NCI-H460 (cell line): ENCODE results near the gene PLCG1. TPM values are rescaled to one million over a fixed set of nuclear protein-coding genes. Genes with fewer than 3 reads are reported as not detected.

Source experiments
- DNase-seq: peaks from one replicate; pipeline ENCODE4 v3.0.0-alpha.2; 2016; ENCODE audit warnings: low read depth; ENCODE audit errors: extremely low read depth
- small RNA-seq, 2 experiments: library from RNA; depleted of rRNA; stranded (forward); fragments of <200 nt; gene quantifications; one replicate each; pipeline ENCODE3, GENCODE V24; 2014
- total RNA-seq: library from RNA; depleted of rRNA; stranded (reverse); fragments of >200 nt; shearing (Covaris generic); gene quantifications from 2 replicates; pipeline ENCODE4 v1.2.3, GENCODE V29; 2014; rRNA removed

The PLCG1 gene
- total RNA-seq, 1 experiment from 2014 or later, result 16.4 TPM

DNA sequence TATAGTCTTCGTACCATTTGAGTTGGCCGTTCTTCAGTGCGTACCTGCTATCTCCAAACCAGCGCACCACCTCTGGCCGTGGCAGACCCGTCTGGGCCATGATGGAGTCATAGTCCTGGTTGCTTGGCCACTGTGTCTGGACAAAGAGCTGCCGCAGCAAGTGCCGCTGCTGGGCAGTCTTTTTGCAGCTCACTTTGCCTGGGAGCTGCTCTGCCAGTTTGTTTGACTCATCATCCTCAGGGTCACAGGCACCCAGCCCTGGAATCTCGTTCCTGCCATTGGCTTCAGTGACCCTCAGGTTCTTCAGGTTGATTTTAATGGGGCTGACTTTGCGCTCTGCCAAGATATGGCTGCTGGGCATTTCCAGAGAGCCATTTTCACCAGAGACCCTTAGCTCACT is 65.1 kb downstream of the PLCG1 start:
- DNase-seq, result no peak

DNA sequence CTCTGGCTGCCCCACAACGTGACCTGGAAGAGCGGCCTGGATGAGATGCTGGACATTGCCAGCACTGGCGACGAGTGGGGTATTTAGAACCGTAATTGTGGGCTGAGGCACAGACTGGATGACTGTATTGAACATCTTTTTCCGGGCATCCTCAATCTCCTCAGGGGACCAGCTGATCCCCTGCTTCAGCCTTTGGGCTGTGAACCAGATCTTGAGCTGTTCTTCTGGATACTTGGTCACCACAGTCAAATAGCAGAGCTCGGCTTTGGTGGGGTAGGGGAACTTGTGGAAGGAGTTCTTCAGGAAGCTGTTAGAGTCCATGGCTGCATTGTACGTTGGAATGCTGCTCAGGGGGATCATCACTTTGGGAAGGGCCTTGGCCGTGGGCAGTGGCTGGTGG is 66.3 kb downstream of the PLCG1 start:
- no peak for DNase-seq

DNA sequence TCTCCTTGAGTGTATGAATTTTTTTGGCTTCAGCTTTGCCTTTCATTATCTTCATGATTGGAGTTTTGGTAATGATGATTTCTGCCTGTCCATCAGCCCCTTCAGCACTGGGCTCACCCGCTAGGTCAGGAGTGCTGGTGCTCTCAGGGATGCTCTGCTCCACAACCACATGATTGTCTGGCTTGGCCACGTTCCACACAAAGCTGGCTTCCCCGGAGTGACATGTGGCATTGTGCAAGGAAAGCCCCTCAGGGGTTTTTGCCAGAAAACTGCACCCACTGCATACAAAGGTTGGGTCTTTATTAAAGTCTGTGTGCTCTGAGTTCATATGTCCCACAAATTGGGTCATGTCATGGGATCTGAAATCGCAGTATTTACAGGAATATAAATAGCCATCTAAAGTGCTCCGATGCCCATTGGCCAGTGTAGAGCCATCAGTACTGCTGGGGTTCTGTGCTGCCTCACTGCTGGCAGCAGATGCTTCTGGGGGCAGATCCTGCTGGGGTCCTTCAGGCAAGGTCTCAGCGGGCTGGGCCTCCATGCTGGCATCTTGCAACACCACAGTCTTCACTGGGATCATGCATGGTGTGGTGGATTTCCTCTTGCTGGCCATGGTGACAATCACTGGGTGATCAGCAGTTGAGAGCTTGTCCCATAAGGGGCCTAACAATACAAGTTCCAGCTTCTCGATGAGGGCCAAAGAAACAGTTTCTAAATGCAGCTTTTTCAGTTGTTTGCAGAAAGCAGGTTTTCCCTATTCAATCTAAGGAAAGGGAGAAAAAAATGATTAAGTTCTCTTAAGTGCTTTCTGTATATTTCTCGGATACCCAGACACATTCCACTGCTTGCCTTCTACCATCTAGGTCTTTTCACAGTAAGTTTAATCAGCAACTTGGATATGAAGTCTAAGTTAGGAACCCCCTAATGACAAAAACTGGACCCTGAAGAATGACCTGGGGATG is 67.2 kb downstream of the PLCG1 start:
- no peak for DNase-seq

DNA sequence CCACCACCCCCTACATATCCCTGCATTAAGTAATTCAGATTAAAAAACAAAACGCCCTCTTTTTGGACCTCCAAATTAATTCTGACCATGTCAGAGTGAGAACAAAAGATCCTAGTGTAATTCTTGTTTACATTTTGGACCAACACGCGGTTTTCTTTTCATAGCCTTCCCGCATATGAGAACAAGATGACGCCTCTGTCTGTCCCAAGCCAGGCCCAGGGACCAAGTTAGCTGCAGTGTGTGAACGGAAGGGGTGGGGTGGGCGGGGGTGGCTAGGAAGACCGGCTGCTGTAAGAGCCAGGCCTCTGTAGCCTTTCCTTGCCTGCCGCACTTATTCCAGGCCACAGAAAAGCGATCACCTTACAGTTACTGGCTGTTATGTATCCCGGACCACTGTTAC is 68.0 kb downstream of the PLCG1 start:
- DNase-seq, result no peak

DNA sequence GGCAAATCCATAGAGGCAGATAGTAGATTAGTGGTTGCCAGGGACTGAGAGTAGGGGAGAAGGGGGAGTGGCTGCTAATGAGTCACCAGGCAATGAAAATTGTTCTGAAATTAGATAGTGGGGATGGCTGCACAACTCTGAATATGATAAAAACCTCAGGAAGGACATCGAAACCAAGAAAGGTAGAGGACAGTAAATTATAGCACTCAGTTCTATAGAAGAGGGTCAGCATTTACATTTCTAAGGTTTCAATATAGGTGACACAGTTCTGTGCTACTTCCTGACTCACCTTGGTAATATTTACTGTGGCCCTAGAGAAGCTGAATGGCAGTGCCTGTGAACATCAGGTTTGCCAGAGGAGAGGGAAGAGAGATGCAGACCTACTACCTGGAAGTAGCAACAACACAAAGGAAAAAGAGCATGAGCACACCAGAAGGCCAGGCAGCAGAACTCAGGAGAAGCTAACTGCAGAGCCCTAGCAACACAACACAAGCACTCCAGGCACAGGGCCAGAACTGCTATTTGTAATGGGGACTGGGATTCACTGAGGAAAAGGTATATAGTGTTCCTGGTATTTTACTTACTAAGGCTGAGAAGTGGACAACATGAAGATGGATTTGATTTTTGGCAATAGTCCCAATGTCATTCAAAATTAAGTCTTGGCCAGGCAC is 75.9 kb downstream of the PLCG1 start:
- DNase-seq, result no peak

DNA sequence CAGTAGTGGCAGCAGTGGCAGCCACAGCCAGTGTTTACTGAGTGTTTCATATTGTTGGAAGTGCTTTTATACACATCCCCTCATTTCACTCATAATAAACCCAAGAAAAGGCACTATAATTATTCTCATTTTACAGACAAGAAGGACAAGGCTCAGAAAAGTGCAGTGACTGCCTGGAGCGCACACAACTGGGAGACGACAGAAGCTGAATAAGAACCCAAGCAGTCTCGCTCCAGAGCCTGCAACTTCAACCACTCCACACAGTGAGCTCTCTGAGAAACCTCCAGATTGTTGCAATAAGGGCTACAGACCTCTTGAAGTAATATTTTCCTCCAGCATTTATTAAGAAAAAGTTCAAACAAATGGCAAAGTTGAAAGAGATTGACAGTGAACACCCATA is 76.9 kb downstream of the PLCG1 start:
- DNase-seq, result no peak

DNA sequence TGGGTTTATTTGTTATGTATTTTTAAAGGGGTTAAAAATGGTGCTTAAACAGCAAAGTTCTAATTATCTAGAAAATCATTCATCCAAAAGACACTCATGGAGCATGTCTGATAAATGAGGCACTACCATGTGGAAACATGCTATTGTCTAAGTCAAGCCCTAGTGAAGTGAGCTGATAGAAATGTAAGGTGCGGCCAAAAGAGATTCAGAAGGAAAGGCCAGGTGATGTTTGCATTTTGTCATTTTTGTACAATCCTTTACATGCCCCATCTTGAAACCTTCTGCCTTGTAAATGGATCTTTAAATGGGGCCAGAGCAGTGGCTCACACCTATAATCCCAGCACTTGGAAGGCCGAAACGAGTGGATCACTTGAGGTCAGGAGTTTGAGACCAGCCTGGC is 77.3 kb downstream of the PLCG1 start:
- no peak for DNase-seq

DNA sequence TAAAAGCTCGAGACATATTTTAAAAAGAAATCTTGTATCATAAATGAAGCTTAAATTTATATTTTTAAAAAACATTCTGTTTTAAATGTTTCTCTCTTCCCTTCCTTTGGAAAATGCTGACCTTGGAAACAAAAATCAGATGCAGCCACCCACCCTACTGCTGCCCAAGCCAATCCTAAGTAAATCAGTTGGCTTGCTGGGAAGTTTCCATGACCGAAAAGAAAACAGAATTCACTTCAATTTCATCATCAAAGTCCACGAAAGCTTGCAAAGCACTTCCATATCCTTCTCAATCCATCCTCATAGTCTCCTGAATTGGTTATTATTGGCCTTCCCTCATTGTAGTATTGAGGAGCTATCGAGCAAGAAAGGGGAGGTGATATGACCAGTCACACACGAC is 80.1 kb downstream of the PLCG1 start:
- DNase-seq, result no peak

DNA sequence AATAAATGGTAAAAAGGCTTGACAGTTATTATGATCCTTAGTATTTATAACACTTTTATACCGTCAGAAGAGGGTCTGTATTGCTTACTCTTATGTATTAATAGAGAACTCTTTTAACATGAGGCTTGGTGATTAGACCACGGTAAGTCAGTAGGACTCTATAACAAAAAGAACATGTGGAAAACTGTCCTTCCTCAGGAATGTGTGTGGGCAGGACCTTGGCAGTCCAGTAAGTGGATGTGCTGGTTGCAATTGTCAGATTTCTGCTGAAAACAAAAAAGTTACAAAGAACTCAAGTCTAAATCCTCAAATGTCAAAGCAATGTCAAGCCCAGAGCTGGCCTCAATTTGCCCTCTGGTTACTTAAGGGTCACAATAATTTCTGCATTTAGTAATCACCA is 81.1 kb downstream of the PLCG1 start:
- no peak for DNase-seq

DNA sequence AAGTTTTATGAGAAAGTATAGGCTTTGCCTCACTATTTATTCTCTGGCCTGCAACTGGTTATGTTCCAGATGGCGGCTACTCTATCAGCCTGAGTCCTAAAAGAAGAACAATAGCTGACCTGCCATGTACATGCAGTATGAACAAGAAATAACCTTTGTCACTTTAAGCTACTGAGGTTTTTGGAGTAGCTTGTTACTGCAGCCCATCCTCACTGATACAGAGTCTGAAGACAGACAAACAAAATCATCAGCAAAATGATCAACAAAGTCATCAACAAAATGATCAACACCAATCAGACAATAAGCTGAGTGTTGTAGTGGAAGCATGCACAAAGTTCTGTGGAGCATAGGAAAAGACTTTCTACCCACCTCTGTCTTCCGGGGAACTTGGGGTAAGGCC is 82.5 kb downstream of the PLCG1 start:
- no peak for DNase-seq

DNA sequence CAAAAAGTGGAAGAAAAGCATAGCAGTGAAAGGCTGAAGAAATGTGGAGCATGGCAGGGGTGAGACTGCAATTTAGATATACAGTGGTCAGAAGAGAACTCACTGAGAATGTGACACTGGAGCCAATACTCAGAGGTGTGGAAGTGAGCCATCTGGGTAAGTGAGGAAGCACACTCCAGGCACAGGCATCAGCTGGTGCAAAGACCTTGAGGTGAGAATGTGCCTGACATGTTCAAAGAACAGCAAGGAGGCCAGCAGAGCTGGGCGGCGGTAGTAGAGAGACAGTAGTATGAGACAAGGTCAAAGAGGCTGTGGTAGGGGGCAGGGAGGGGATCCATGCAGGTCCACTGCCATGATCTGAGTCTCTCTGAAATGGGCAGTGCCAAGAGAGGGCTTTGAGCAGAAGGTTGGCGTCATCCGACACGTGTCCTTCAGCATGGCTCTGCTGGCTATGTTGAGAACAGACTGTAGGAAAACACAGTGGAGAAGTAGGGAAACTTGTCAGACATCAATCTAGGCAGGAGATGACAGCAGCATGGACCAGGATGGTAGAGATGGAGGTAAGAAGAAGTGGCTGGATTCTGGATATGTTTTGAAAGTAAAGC is 84.4 kb downstream of the PLCG1 start:
- no peak for DNase-seq

DNA sequence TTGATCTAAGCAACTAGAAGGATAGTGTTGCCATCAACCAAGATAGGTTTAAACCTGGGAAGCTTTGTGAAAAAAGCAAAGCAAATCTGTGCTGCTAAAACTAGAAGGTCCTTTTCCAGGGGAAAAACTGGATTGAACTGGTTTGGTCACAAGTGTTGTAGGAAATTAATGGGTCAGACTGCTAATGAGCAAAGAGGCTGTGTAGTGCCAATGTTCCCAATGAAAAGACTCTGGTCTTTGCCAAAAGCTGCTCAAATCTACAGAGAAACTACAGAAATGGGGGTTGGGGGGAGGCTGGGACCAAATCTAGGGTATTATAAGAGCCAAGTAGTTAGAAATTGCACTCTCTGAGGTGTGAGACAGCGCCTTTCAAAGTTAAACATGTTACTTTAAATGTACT is 85.0 kb downstream of the PLCG1 start:
- DNase-seq, result no peak

DNA sequence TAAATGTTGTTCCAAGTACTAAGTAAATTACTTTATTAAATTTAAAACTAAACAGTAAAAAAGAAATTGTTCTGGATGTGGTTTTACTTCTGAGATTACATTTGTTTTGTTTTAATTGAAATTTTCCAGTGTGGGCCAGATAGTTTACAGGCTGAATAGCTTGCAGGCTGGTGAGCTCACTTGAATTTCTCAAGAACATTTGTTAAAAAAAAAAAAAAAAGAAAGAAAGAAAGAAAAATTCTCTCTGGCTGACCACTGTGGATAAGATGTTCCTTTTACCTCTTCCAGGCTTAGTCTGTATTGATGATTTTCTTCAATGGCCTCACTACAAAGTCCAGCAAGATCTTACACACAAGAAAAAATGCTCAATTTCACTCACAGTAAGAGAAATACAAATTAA is 85.4 kb downstream of the PLCG1 start:
- no peak for DNase-seq

DNA sequence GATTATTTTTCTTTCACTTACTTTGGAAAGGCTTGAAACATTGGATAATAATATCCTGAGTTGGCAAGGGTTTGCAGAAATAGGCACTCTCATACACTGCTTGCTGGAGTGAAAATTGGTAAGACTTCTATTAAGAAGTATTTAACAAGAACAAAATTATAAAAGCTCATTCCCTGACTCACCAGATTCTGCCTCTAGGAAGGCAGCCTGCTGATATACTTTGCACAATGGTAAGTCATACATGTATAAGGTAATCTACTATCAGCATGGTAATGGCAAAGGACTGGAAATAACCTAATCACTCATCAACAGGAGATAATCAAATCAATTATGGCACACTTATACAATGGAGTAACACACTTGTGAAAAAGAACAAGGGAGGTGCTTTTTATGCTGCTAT is 85.8 kb downstream of the PLCG1 start:
- DNase-seq, result no peak

DNA sequence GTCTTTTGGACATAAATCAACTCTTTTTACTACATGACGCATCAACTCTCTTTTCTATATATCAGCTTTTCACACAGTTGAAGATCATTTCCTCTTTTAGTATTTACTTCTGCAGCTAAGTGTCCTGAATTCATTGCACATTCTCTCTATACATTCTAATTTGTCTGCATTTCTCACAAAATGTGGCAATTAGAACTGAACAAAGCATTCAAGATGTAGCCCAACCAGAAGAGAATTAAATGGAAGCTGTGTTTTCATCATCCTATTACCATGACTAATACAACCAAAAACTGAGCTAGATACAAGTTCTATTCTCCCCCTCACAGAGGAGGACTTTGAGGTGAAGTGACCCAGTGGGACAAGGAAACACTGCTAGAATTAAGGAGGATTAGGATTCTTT is 86.9 kb downstream of the PLCG1 start:
- DNase-seq, result no peak

DNA sequence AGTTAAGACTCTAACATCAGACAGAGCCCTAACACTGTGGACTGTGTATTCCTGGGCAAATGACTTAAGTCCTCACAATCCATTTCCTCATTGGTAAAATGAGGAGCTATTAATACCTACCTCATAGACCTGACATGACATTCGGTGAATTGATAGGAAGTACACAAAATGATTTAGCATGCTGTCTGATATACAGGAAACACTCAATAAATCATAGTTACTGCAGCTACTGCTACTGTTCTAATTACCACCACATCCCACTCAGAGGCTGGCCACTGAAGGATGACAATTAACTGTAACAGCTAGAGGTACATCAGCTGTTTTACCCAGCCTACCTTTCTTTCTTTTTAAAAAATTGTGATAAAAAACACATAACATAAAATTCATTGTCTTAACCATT is 87.7 kb downstream of the PLCG1 start:
- DNase-seq, result no peak

DNA sequence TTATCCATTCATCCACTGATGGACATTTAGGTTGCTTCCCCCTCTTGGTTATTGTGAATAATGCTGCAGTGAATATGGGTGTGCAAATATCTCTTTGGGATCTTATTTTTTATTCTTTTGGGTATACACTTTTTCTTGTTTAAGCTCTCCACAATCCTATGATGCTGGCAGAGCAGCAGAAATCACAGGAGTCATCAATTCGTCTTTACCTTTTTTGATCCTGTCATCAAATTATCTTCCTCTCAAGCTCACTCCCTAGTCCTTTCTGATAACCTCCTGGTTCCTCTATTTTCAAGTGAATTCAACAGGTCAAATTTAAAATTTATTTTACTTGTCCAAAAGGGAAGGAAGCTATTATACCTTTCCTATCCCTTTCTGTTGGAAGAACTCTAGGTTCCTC is 89.1 kb downstream of the PLCG1 start:
- DNase-seq, result no peak

Small RNA genes lying within 50 kb of the gene (small RNA-seq; reads per million reads assigned to genes)
- 0 reads per million in 2 experiments for gene AL022394.1
- gene MIR6871, result 0 reads per million in 2 experiments

Other genes with a start within 250 kb of the PLCG1 start
- 41.4 and 48.9 TPM in 2 replicates for gene TOP1, start 108.7 kb upstream of the PLCG1 start, total RNA-seq
- 3.7 and 4.6 TPM in 2 replicates for gene ZHX3, start 180.2 kb downstream of the PLCG1 start, total RNA-seq
- gene LPIN3, start 203.3 kb downstream of the PLCG1 start, total RNA-seq, result 6.8 and 7.6 TPM in 2 replicates
- 0.25 and 0.38 TPM in 2 replicates for gene EMILIN3, start 229.3 kb downstream of the PLCG1 start, total RNA-seq